Uterine smooth muscle cell (primary cell): ENCODE data around the gene VAMP4. TPM values are rescaled to one million over a fixed set of nuclear protein-coding genes. Genes with fewer than 3 reads are reported as not detected.

Source experiments
- total RNA-seq: library from RNA; depleted of rRNA; stranded (reverse); fragments of >200 nt; gene quantifications from 2 replicates; pipeline ENCODE4 v1.2.3, GENCODE V29; 2014

VAMP4 gene, protein sequence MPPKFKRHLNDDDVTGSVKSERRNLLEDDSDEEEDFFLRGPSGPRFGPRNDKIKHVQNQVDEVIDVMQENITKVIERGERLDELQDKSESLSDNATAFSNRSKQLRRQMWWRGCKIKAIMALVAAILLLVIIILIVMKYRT
- 8.1 and 10.3 TPM in 2 replicates for total RNA-seq

DNA sequence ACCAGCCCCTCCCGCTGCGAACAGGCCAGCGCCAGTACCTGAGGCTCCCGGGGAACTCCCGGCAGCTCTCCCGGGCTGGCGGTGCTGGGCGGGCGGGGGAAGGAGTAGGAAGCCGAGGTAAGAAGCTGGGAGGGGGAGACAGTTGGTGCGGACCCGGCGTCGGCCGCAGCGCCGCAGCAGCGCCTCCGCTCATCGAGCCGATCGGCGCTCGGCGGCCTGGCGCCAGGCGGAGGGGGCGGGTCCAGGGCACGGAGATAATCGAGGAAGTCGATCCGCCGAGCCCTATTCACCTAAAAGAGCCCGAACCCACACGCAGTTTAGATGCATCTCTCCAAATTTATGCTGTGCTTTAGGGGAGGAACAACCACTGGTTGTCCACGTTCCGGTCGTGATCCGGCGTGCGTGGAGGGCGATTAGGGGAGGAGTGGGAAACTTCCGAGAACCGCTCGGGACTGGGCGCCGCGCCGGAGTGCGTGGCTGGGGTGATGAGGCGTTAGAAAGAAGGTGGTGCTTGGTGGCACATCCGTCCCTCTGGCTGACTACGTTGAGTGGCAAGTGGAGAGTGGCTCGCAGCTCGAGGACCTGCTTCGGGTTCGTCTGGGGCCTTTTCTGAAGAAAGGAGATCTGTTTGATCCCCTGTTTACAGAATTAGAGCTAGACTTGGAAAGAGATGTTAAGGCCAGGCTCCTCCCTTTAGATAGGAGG lies at the start of gene VAMP4:
Gene VAMP4 (minus strand): TSS at position 194 of the 705 bp plus-strand sequence. CDS start 3,651 bp downstream, outside the sequence.

DNA sequence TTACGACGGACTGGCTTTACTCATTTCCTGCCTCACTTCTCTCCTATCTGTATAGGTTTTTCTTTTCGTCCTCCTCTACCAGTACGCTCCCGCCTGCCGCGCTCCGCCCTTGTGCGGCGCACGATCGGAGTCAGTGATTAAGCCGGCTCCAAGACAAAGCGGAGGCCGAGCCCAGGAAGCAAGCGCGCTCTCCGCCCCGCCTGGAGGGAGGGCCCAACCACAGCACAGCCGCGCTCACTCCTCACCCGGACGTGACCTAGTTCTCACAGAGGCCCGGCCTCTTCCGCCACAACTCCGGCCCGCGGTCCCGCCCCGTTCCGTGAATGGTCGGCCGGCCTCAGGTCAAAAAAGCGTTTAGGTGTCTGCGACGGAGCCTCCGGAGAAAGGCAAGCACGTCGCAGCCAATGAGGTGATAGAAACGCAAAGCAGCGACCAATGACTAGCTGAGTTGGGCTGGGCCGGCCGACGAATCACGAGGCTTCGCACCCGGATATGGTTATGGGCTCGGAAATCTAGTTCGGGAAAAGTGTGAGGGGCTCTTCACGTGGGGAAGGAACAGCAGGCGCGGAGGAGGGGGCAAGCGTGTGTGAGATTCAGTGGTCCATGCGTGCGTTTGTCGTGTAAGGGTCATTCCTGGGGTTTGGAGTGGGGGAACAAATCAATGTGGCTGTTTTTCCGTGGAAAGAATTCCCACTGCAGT lies 39.5 kb upstream of the VAMP4 start, which contains the start of gene METTL13:
Gene METTL13 (plus strand): TSS at position 485 of the 700 bp plus-strand sequence. CDS start 308 bp downstream, outside the sequence.

GRCh38 chr1:171652234-171652822 lies 89.5 kb downstream of the VAMP4 start, which contains the start of gene MYOC:
TSS of gene MYOC (minus strand) at chr1:171652688. CDS start at chr1:171652611, 77 bp downstream.

Other genes with a start within 250 kb of the VAMP4 start
- gene MYOCOS, start 119.8 kb downstream of the VAMP4 start, total RNA-seq: not detected in 2 replicates
- gene MYOC, start 89.4 kb downstream of the VAMP4 start, total RNA-seq: 0.11 and 0.25 TPM in 2 replicates
- 22.7 and 38.5 TPM in 2 replicates for gene METTL13, start 39.6 kb upstream of the VAMP4 start, total RNA-seq
- 1.1 and 2.1 TPM in 2 replicates for gene DNM3, start 99.4 kb upstream of the VAMP4 start, total RNA-seq